ENCODE results near the gene BCAM.
"Not testable (repeated sequence)": the region's sequence is repeated elsewhere in the genome, so short reads cannot be mapped to it uniquely, and the experiment has no call there.

BCAM gene

DNA sequence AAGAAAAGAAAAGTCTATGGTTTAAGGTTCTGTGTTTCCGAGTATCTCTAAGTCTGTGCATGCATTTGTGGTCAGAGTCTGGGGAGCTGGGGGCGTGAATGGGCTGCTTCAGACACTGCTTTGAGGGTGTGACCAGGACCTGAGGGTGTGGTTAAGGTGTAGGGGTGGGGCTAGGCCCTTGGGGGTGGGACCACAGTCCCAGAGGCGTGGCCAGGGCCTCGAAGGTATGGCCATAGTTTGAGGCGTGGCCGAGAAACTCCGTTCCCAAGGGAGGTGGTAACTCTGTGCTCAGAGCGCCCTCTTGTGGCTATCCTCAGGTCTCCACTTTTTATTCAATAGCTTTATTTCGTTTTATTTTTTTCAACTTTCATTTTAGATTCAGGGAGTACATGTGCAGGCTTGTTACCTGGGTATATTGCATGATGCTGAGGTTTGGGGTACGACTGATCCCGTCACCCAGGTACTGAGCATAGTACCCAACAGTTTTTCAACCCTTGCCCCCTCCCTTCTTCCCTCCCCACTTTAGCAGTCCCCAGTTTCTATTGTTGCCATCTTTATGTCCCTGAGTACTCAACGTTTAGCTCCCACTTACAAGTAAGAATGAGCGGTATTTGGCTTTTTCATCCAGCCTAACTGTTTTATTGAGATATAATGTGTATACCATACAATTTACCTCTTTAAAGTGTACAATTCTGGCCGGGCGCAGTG is 38.2 kb upstream of the BCAM start:
- no peak overlapping the region for H3K56ac ChIP-seq (ENCODE audit: low read length)
- H3K18ac ChIP-seq (ENCODE audit: low read length) = no peak overlapping the region
- no peak overlapping the region for H2BK5ac ChIP-seq (ENCODE audit: low read length)
- H4K5ac ChIP-seq (ENCODE audit: low read length) = no peak overlapping the region
- no peak overlapping the region for H3K23ac ChIP-seq (ENCODE audit: low read length)
- no peaks in the 10 kb centered on the region for H3K79me2 ChIP-seq (ENCODE audit: control insufficient read depth, insufficient read depth, low read length)
- no peaks in the 10 kb centered on the region for H3K4me1 ChIP-seq (ENCODE audit: control insufficient read depth, low read depth, low read length)
- no peak overlapping the region for H2BK15ac ChIP-seq (replicated peaks; ENCODE audit: low read depth)
- no peaks in the 10 kb centered on the region for H3K36me3 ChIP-seq (ENCODE audit: control insufficient read depth, insufficient read depth, low read length)
- no peak overlapping the region for H3K9ac ChIP-seq (ENCODE audit: low read length)
- no CpG with 5 or more reads among the region's 15 CpGs for WGBS (ENCODE audit: extremely low coverage, insufficient coverage, low lambda C conversion rate)
- no peaks in the 10 kb centered on the region for H3K27me3 ChIP-seq (ENCODE audit: insufficient read depth, low read length, poor library complexity)
- H3K27ac ChIP-seq (ENCODE audit: low read depth, low read length) = no peak overlapping the region
- H3K4me2 ChIP-seq (ENCODE audit: low read length) = no peak overlapping the region
- H2AK5ac ChIP-seq (ENCODE audit: low read length) = no peak overlapping the region
- H3K4ac ChIP-seq (ENCODE audit: low read depth, low read length) = no peak overlapping the region
- H4K8ac ChIP-seq (ENCODE audit: low read depth, low read length) = no peak overlapping the region
- H3K79me1 ChIP-seq (ENCODE audit: low read length) = no peaks in the 10 kb centered on the region
- peak; percentile 97 for DNase-seq
- H3K4me3 ChIP-seq (ENCODE audit: low read length) = no peak overlapping the region
- no peak overlapping the region for H2BK120ac ChIP-seq (ENCODE audit: low read depth, low read length)

GRCh38 chr19:44772144-44772543 is 36.8 kb upstream of the BCAM start:
- not testable (repeated sequence) for H3K27me3 ChIP-seq (ENCODE audit: insufficient read depth, low read length, poor library complexity); H3K23ac ChIP-seq (ENCODE audit: low read length); H3K79me2 ChIP-seq (ENCODE audit: control insufficient read depth, insufficient read depth, low read length); H3K56ac ChIP-seq (ENCODE audit: low read length); H3K4ac ChIP-seq (ENCODE audit: low read depth, low read length); DNase-seq; H2BK120ac ChIP-seq (ENCODE audit: low read depth, low read length); H3K27ac ChIP-seq (ENCODE audit: low read depth, low read length); H3K18ac ChIP-seq (ENCODE audit: low read length); H3K4me3 ChIP-seq (ENCODE audit: low read length); H3K4me2 ChIP-seq (ENCODE audit: low read length); H2BK15ac ChIP-seq (replicated peaks; ENCODE audit: low read depth); H2AK5ac ChIP-seq (ENCODE audit: low read length); H4K8ac ChIP-seq (ENCODE audit: low read depth, low read length); H2BK5ac ChIP-seq (ENCODE audit: low read length); H3K4me1 ChIP-seq (ENCODE audit: control insufficient read depth, low read depth, low read length); H3K36me3 ChIP-seq (ENCODE audit: control insufficient read depth, insufficient read depth, low read length); H3K9ac ChIP-seq (ENCODE audit: low read length); H3K79me1 ChIP-seq (ENCODE audit: low read length); H4K5ac ChIP-seq (ENCODE audit: low read length)
- WGBS (ENCODE audit: extremely low coverage, insufficient coverage, low lambda C conversion rate) = no CpG with 5 or more reads among the region's 18 CpGs

DNA sequence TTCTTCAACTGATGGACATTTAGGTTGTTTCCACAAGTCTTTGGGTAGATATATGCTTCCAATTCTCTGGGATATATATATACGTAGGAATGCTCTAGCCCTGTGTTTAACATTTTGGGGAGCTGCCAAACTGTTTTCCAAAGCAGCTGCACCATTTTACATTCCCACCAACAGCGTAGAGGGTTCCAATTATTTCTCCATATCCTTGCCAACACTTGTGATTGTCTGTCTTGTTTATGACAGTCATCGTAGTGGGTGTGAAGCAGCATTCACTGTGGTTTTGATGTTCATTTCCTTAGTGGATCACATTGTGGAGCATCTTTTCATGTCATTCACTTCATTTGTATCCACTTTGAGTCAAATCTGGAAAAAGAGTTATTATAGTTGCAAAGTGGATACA is 35.9 kb upstream of the BCAM start:
- H3K18ac ChIP-seq (ENCODE audit: low read length) = no peak overlapping the region
- no peak overlapping the region for H3K4ac ChIP-seq (ENCODE audit: low read depth, low read length)
- no peaks in the 10 kb centered on the region for H3K79me2 ChIP-seq (ENCODE audit: control insufficient read depth, insufficient read depth, low read length)
- H3K79me1 ChIP-seq (ENCODE audit: low read length) = no peaks in the 10 kb centered on the region
- no peak overlapping the region for H3K23ac ChIP-seq (ENCODE audit: low read length)
- no peak overlapping the region for H2BK15ac ChIP-seq (replicated peaks; ENCODE audit: low read depth)
- no peak overlapping the region for H3K4me2 ChIP-seq (ENCODE audit: low read length)
- H2AK5ac ChIP-seq (ENCODE audit: low read length) = no peak overlapping the region
- H3K27ac ChIP-seq (ENCODE audit: low read depth, low read length) = no peak overlapping the region
- no peak overlapping the region for H2BK5ac ChIP-seq (ENCODE audit: low read length)
- WGBS (ENCODE audit: extremely low coverage, insufficient coverage, low lambda C conversion rate) = no CpG with 5 or more reads among the region's 3 CpGs
- H3K4me3 ChIP-seq (ENCODE audit: low read length) = no peak overlapping the region
- H3K4me1 ChIP-seq (ENCODE audit: control insufficient read depth, low read depth, low read length) = no peaks in the 10 kb centered on the region
- no peak overlapping the region for H3K9ac ChIP-seq (ENCODE audit: low read length)
- no peak overlapping the region for H4K8ac ChIP-seq (ENCODE audit: low read depth, low read length)
- DNase-seq = no peak
- H3K36me3 ChIP-seq (ENCODE audit: control insufficient read depth, insufficient read depth, low read length) = no peaks in the 10 kb centered on the region
- no peak overlapping the region for H2BK120ac ChIP-seq (ENCODE audit: low read depth, low read length)
- H3K27me3 ChIP-seq (ENCODE audit: insufficient read depth, low read length, poor library complexity) = no peaks in the 10 kb centered on the region
- H4K5ac ChIP-seq (ENCODE audit: low read length) = no peak overlapping the region
- H3K56ac ChIP-seq (ENCODE audit: low read length) = no peak overlapping the region

GRCh38 chr19:44775676-44776240 is 33.1 kb upstream of the BCAM start:
- Histone ChIP-seq H2BK5ac (ENCODE audit: low read length) (no peak overlapping the region), H2BK15ac (replicated peaks; ENCODE audit: low read depth) (no peak overlapping the region), H3K27ac (ENCODE audit: low read depth, low read length) (no peak overlapping the region), H3K56ac (ENCODE audit: low read length) (no peak overlapping the region), H3K18ac (ENCODE audit: low read length) (no peak overlapping the region), H3K27me3 (ENCODE audit: insufficient read depth, low read length, poor library complexity) (no peaks in the 10 kb centered on the region), H3K9ac (ENCODE audit: low read length) (no peak overlapping the region), H2BK120ac (ENCODE audit: low read depth, low read length) (no peak overlapping the region), H3K23ac (ENCODE audit: low read length) (no peak overlapping the region), H3K4ac (ENCODE audit: low read depth, low read length) (no peak overlapping the region), H2AK5ac (ENCODE audit: low read length) (no peak overlapping the region), H4K8ac (ENCODE audit: low read depth, low read length) (no peak overlapping the region), H3K4me3 (ENCODE audit: low read length) (no peak overlapping the region), H4K5ac (ENCODE audit: low read length) (no peak overlapping the region), H3K4me2 (ENCODE audit: low read length) (no peak overlapping the region), H3K4me1 (ENCODE audit: control insufficient read depth, low read depth, low read length) (no peaks in the 10 kb centered on the region), H3K36me3 (ENCODE audit: control insufficient read depth, insufficient read depth, low read length) (no peaks in the 10 kb centered on the region), H3K79me1 (ENCODE audit: low read length) (no peaks in the 10 kb centered on the region), H3K79me2 (ENCODE audit: control insufficient read depth, insufficient read depth, low read length) (no peaks in the 10 kb centered on the region)
- no CpG with 5 or more reads among the region's 6 CpGs for WGBS (ENCODE audit: extremely low coverage, insufficient coverage, low lambda C conversion rate)
- no peak for DNase-seq

- no peak overlapping the region for H3K4me2 ChIP-seq (ENCODE audit: low read length)
- no peak overlapping the region for H2BK5ac ChIP-seq (ENCODE audit: low read length)
- no peaks in the 10 kb centered on the region for H3K27me3 ChIP-seq (ENCODE audit: insufficient read depth, low read length, poor library complexity)
- no peaks in the 10 kb centered on the region for H3K79me1 ChIP-seq (ENCODE audit: low read length)
- H3K27ac ChIP-seq (ENCODE audit: low read depth, low read length) = no peak overlapping the region
- no CpG with 5 or more reads among the region's 23 CpGs for WGBS (ENCODE audit: extremely low coverage, insufficient coverage, low lambda C conversion rate)
- H2BK120ac ChIP-seq (ENCODE audit: low read depth, low read length) = no peak overlapping the region
- H3K4ac ChIP-seq (ENCODE audit: low read depth, low read length) = no peak overlapping the region
- no peak overlapping the region for H4K8ac ChIP-seq (ENCODE audit: low read depth, low read length)
- H3K4me1 ChIP-seq (ENCODE audit: control insufficient read depth, low read depth, low read length) = no peaks in the 10 kb centered on the region
- H2BK15ac ChIP-seq (replicated peaks; ENCODE audit: low read depth) = no peak overlapping the region
- no peak overlapping the region for H4K5ac ChIP-seq (ENCODE audit: low read length)
- no peak overlapping the region for H3K9ac ChIP-seq (ENCODE audit: low read length)
- H3K36me3 ChIP-seq (ENCODE audit: control insufficient read depth, insufficient read depth, low read length) = no peaks in the 10 kb centered on the region
- DNase-seq = no peak
- H3K4me3 ChIP-seq (ENCODE audit: low read length) = no peak overlapping the region
- H3K56ac ChIP-seq (ENCODE audit: low read length) = no peak overlapping the region
- H3K23ac ChIP-seq (ENCODE audit: low read length) = no peak overlapping the region
- no peak overlapping the region for H2AK5ac ChIP-seq (ENCODE audit: low read length)
- H3K79me2 ChIP-seq (ENCODE audit: control insufficient read depth, insufficient read depth, low read length) = no peaks in the 10 kb centered on the region
- no peak overlapping the region for H3K18ac ChIP-seq (ENCODE audit: low read length)
Observed at GRCh38 chr19:44776402-44777096, 32.4 kb upstream of the BCAM start.

All from mesendoderm (in vitro differentiated cells).